ENCODE results near the gene SPATS2L. TPM values are rescaled to one million over a fixed set of nuclear protein-coding genes. Genes with fewer than 3 reads are reported as not detected.
A peak's percentile ranks its signal among the peaks of the same experiment; 100 is the strongest.
"Not testable (repeated sequence)": the region's sequence is repeated elsewhere in the genome, so short reads cannot be mapped to it uniquely, and the experiment has no call there.

Gene SPATS2L
- total RNA-seq, 4 donors from 2014 or later = 99.0 to 142 (median 124) TPM

GRCh38 chr2:200338692-200339091 lies 32.2 kb downstream of the SPATS2L start:
- TF ChIP-seq POLR2A (IDR thresholded peaks at IDR 0.05) (no peak), CTCF (IDR thresholded peaks at IDR 0.05) (no peak)
- peak overlapping the region in 1 of 4 donors; percentile 1 for H3K27ac ChIP-seq
- H3K4me3 ChIP-seq = no peak overlapping the region
- no peaks in the 10 kb centered on the region for H3K27me3 ChIP-seq
- no peaks in the 10 kb centered on the region for H3K9me3 ChIP-seq
- peaks cover 0 to 35% (median 0%) of the 10 kb centered on the region in 4 donors for H3K4me1 ChIP-seq
- H3K36me3 ChIP-seq = no peaks in the 10 kb centered on the region
- DNase-seq = no peak

- no peak for DNase-seq
- peaks cover 0 to 35% (median 0%) of the 10 kb centered on the region in 4 donors for H3K4me1 ChIP-seq
- no peak overlapping the region for H3K27ac ChIP-seq
- TF ChIP-seq POLR2A (IDR thresholded peaks at IDR 0.05) (no peak), CTCF (IDR thresholded peaks at IDR 0.05) (no peak)
- H3K27me3 ChIP-seq = no peaks in the 10 kb centered on the region
- H3K9me3 ChIP-seq = no peaks in the 10 kb centered on the region
- no peak overlapping the region for H3K4me3 ChIP-seq
- no peaks in the 10 kb centered on the region for H3K36me3 ChIP-seq
Measured at GRCh38 chr2:200340508-200341224, 34.2 kb downstream of the SPATS2L start.

GRCh38 chr2:200341376-200341775 lies 34.9 kb downstream of the SPATS2L start:
- Histone ChIP-seq H3K9me3 (no peaks in the 10 kb centered on the region), H3K36me3 (no peaks in the 10 kb centered on the region), H3K27me3 (no peaks in the 10 kb centered on the region), H3K27ac (no peak overlapping the region), H3K4me1 (peaks cover 0 to 33% (median 0%) of the 10 kb centered on the region in 4 donors), H3K4me3 (no peak overlapping the region)
- no peak for DNase-seq
- no peak for TF ChIP-seq CTCF (IDR thresholded peaks at IDR 0.05)
- TF ChIP-seq POLR2A (IDR thresholded peaks at IDR 0.05) = no peak

GRCh38 chr2:200342235-200342634 lies 35.7 kb downstream of the SPATS2L start:
- no peaks in the 10 kb centered on the region for H3K9me3 ChIP-seq
- no peak overlapping the region for H3K27ac ChIP-seq
- H3K4me1 ChIP-seq = peaks cover 0 to 25% (median 0%) of the 10 kb centered on the region in 4 donors
- TF ChIP-seq CTCF (IDR thresholded peaks at IDR 0.05) = no peak
- no peak for TF ChIP-seq POLR2A (IDR thresholded peaks at IDR 0.05)
- DNase-seq = no peak
- H3K36me3 ChIP-seq = no peaks in the 10 kb centered on the region
- no peak overlapping the region for H3K4me3 ChIP-seq
- H3K27me3 ChIP-seq = no peaks in the 10 kb centered on the region

DNA sequence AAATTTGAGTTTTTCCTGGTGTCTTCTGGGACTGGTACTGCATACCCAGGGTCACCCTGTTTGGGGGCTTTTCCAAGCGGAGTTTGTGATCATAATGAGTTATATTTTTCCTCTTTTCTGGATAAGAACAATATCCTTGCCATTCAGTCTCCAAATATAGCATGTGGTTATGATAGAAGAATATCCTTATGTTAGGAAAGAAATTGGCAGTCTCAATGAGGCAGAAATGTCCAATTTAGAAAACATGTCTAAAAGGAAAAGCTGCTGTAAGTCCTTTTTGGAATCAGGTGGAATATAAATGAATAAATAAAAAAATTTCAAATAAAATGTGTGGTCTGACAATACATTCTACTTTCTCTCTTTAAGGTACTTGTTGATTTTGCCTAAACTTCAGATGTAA lies 36.2 kb downstream of the SPATS2L start:
- H3K9me3 ChIP-seq = no peaks in the 10 kb centered on the region
- H3K36me3 ChIP-seq = no peaks in the 10 kb centered on the region
- no peak for TF ChIP-seq POLR2A (IDR thresholded peaks at IDR 0.05)
- TF ChIP-seq CTCF (IDR thresholded peaks at IDR 0.05) = no peak
- H3K4me3 ChIP-seq = no peak overlapping the region
- peaks cover 0 to 21% (median 0%) of the 10 kb centered on the region in 4 donors for H3K4me1 ChIP-seq
- DNase-seq = no peak
- no peaks in the 10 kb centered on the region for H3K27me3 ChIP-seq
- no peak overlapping the region for H3K27ac ChIP-seq

GRCh38 chr2:200344202-200344601 lies 37.7 kb downstream of the SPATS2L start:
- DNase-seq, H3K36me3 ChIP-seq, H3K27me3 ChIP-seq, H3K9me3 ChIP-seq, H3K4me3 ChIP-seq, H3K4me1 ChIP-seq, H3K27ac ChIP-seq: not testable (repeated sequence)
